HG02970 (cell line): ENCODE data around the gene SAMD4A.

Source experiments
- ATAC-seq: cut with Tn5 transposase; IDR thresholded peaks from one replicate; pipeline ENCODE4 v1.9.1; 2021; ENCODE audit warnings: mild to moderate bottlenecking, moderate library complexity, moderate number of reproducible peaks; ENCODE audit not compliant: unreplicated experiment, low FRiP score

SAMD4A gene

GRCh38 chr14:54565785-54566409 is 1.0 kb upstream of the SAMD4A start:
- peak; percentile 44 for ATAC-seq

GRCh38 chr14:54567224-54567638 is 303 bp downstream of the SAMD4A start:
- no peak for ATAC-seq

- ATAC-seq: no peak
These were observed 972 bp downstream of the SAMD4A start for GRCh38 chr14:54567639-54568561.

- no peak for ATAC-seq
These were observed 2.1 kb downstream of the SAMD4A start for GRCh38 chr14:54568821-54569595.

GRCh38 chr14:54570047-54570446 is 3.1 kb downstream of the SAMD4A start:
- ATAC-seq: no peak

- no peak for ATAC-seq
These were observed 3.9 kb downstream of the SAMD4A start for GRCh38 chr14:54570631-54571415.

GRCh38 chr14:54572316-54572715 is 5.4 kb downstream of the SAMD4A start:
- no peak for ATAC-seq

- ATAC-seq: no peak
These were observed 7.6 kb downstream of the SAMD4A start for GRCh38 chr14:54574528-54574927.

- no peak for ATAC-seq
These were observed 10.6 kb downstream of the SAMD4A start for GRCh38 chr14:54577494-54577893.

GRCh38 chr14:54577977-54578376 is 11.0 kb downstream of the SAMD4A start:
- ATAC-seq: no peak

GRCh38 chr14:54579621-54580020 is 12.7 kb downstream of the SAMD4A start:
- ATAC-seq: no peak

GRCh38 chr14:54580933-54581332 is 14.0 kb downstream of the SAMD4A start:
- no peak for ATAC-seq

GRCh38 chr14:54582334-54582733 is 15.4 kb downstream of the SAMD4A start:
- no peak for ATAC-seq

GRCh38 chr14:54584097-54584496 is 17.2 kb downstream of the SAMD4A start:
- no peak for ATAC-seq

GRCh38 chr14:54585214-54585613 is 18.3 kb downstream of the SAMD4A start:
- no peak for ATAC-seq

- no peak for ATAC-seq
These were observed 22.1 kb downstream of the SAMD4A start for GRCh38 chr14:54589076-54589475.

GRCh38 chr14:54589843-54590242 is 22.9 kb downstream of the SAMD4A start:
- no peak for ATAC-seq

GRCh38 chr14:54590481-54590880 is 23.6 kb downstream of the SAMD4A start:
- no peak for ATAC-seq

- no peak for ATAC-seq
These were observed 24.5 kb downstream of the SAMD4A start for GRCh38 chr14:54591461-54591860.

- no peak for ATAC-seq
These were observed 24.9 kb downstream of the SAMD4A start for GRCh38 chr14:54591866-54592265.
